HepG2 (cell line): ENCODE results near the gene PMS1. TPM values are rescaled to one million over a fixed set of nuclear protein-coding genes. Genes with fewer than 3 reads are reported as not detected.

Experiments used
- ATAC-seq: fragments of 200-7000 bp; cut with Tn5 transposase; 3 replicates; pipeline ENCODE4 v1.9.1; 2020; ENCODE audit warnings: mild to moderate bottlenecking, moderate library complexity
- BruUV-seq: library from RNA; stranded (reverse); fragments of 400-500 nt; replicated peaks from 2 replicates; lab custom pipeline; 2021; lab: Mats Ljungman, UMichigan
- CTCF ChIA-PET: fragments of 300-600 bp; formaldehyde crosslinking; extraction: SDS; loops from one replicate; lab custom pipeline; 2021; ENCODE audit warnings: low total read pairs, inconsistent platforms, low intra/inter-chr PET ratio; lab: Yijun Ruan, JAX
- POLR2A ChIA-PET: fragments of 350-600 bp; sonication (Branson Sonifier 250); formaldehyde crosslinking; loops from one replicate; lab custom pipeline; 2020; ENCODE audit warnings: antibody characterized with exemption, inconsistent platforms; lab: Yijun Ruan, JAX
- DNase-seq: peaks from one replicate; pipeline ENCODE4 v3.0.0-alpha.2; 2015; ENCODE audit warnings: low spot score
- FAIRE-seq: peaks from 3 replicates; lab custom pipeline; 2011; peaks lifted over from hg19 to GRCh38; lab: Jason Lieb, UNC
- H2AFZ ChIP-seq: one replicate; pipeline ENCODE4 v1.6.1; 2011; ENCODE audit warnings: low read length, inconsistent platforms
- H3K27ac ChIP-seq: fragments of 300-600 bp; 3 replicates; pipeline ENCODE4 v1.8.0; 2011; ENCODE audit warnings: mixed run types, mild to moderate bottlenecking, mixed read lengths, low read length, inconsistent platforms; ENCODE audit not compliant: insufficient read depth; ENCODE audit errors: extremely low read length
- H3K27me3 ChIP-seq, 2 experiments: fragments of 200-600 bp in 1 of 2; 2 replicates in 1 of 2; 3 replicates in 1 of 2; pipeline versions ENCODE4 v1.6.0 to v1.8.0; 2011; ENCODE audit warnings: low read length in 2 of 2, mild to moderate bottlenecking in 2 of 2, moderate library complexity in 2 of 2, inconsistent platforms in 1 of 2; ENCODE audit not compliant: insufficient read depth in 2 of 2, control insufficient read depth in 1 of 2
- H3K36me3 ChIP-seq, 2 experiments: fragments of 200-600 bp in 1 of 2; replicated peaks in 1 of 2; 2 replicates in 1 of 2; 3 replicates in 1 of 2; pipeline versions ENCODE4 v1.5.1 to v1.8.0; 2011; ENCODE audit warnings: low read length in 2 of 2, inconsistent platforms in 1 of 2; ENCODE audit not compliant: insufficient read depth in 2 of 2, control insufficient read depth in 1 of 2
- H3K4me1 ChIP-seq: 2 replicates; pipeline ENCODE4 v1.5.1; 2012; ENCODE audit warnings: low read length, inconsistent platforms; ENCODE audit not compliant: insufficient read depth
- H3K4me2 ChIP-seq: 2 replicates; pipeline ENCODE4 v1.6.0; 2011; ENCODE audit warnings: low read depth, low read length, inconsistent platforms
- H3K4me3 ChIP-seq, 3 experiments: fragments of 200-600 bp in 1 of 3; sonication (generic), shearing (Covaris generic) in 1 of 3; replicated peaks in 1 of 3; 2 replicates each; pipeline ENCODE4 v1.5.1; 2011 to 2016; ENCODE audit warnings: low read length in 3 of 3, inconsistent platforms in 2 of 3, low read depth in 2 of 3, mild to moderate bottlenecking in 2 of 3, control low read depth in 1 of 3, mixed read lengths in 1 of 3; ENCODE audit not compliant: insufficient read depth in 1 of 3
- H3K79me2 ChIP-seq: one replicate; pipeline ENCODE4 v1.6.1; 2011; ENCODE audit warnings: low read length, inconsistent platforms; ENCODE audit not compliant: insufficient read depth
- H3K9ac ChIP-seq: 2 replicates; pipeline ENCODE4 v1.6.0; 2011; ENCODE audit warnings: mild to moderate bottlenecking, low read depth, low read length, inconsistent platforms; ENCODE audit not compliant: insufficient read depth
- H3K9me3 ChIP-seq: 2 replicates; pipeline ENCODE4 v1.5.1; 2012; ENCODE audit warnings: mild to moderate bottlenecking, low read length
- H4K20me1 ChIP-seq: 2 replicates; pipeline ENCODE4 v1.6.0; 2011; ENCODE audit warnings: inconsistent platforms, mild to moderate bottlenecking, low read length, moderate library complexity; ENCODE audit not compliant: insufficient read depth
- ADNP ChIP-seq: sonication (generic); formaldehyde crosslinking; IDR thresholded peaks from 2 replicates; pipeline ENCODE4 v1.4.0; 2020; ENCODE audit warnings: missing genetic modification reagents
- DR1 ChIP-seq: sonication (generic); formaldehyde crosslinking; IDR thresholded peaks from 2 replicates; pipeline ENCODE4 v1.8.0; 2021; ENCODE audit warnings: mild to moderate bottlenecking, missing genetic modification reagents, inconsistent platforms
- KDM1A ChIP-seq: IDR thresholded peaks from 2 replicates; pipeline ENCODE4 v1.6.1; 2016; ENCODE audit warnings: missing compliant biosample characterization
- KMT2B ChIP-seq: IDR thresholded peaks from 2 replicates; pipeline ENCODE4 v1.6.1; 2016; ENCODE audit warnings: missing genetic modification reagents, missing compliant biosample characterization
- NFE2L2 ChIP-seq: fragments of 150-350 bp; IDR thresholded peaks from 2 replicates; pipeline ENCODE4 v1.6.1; 2014; ENCODE audit warnings: low read length
- PTBP1 ChIP-seq: fragments of 200-400 bp; formaldehyde crosslinking; IDR thresholded peaks from 2 replicates; pipeline ENCODE4 v1.6.1; 2018; ENCODE audit warnings: low read length, low read depth; ENCODE audit not compliant: poor library complexity, severe bottlenecking
- SRSF1 ChIP-seq: fragments of 200-400 bp; formaldehyde crosslinking; optimal IDR thresholded peaks from 2 replicates; pipeline ENCODE3; 2017; ENCODE audit warnings: mild to moderate bottlenecking, low read depth, low read length, moderate library complexity
- ZFP62 ChIP-seq: sonication (generic); formaldehyde crosslinking; IDR thresholded peaks from 2 replicates; pipeline ENCODE4 v1.4.0; 2020; ENCODE audit warnings: missing genetic modification reagents
- ZNF12 ChIP-seq: sonication (generic); formaldehyde crosslinking; IDR thresholded peaks from 2 replicates; pipeline ENCODE4 v1.5.0; 2020; ENCODE audit warnings: missing genetic modification reagents
- ZNF251 ChIP-seq: sonication (generic); formaldehyde crosslinking; IDR thresholded peaks from 2 replicates; pipeline ENCODE4 v1.9.0; 2021; ENCODE audit warnings: mild to moderate bottlenecking, missing genetic modification reagents
- ZNF263 ChIP-seq: sonication (generic); formaldehyde crosslinking; IDR thresholded peaks from 2 replicates; pipeline ENCODE4 v1.4.0; 2020; ENCODE audit warnings: missing genetic modification reagents
- ZNF468 ChIP-seq: sonication (generic); formaldehyde crosslinking; IDR thresholded peaks from 2 replicates; pipeline ENCODE4 v1.8.0; 2022; ENCODE audit warnings: mild to moderate bottlenecking, moderate library complexity, missing genetic modification reagents
- ZNF547 ChIP-seq: sonication (generic); formaldehyde crosslinking; IDR thresholded peaks from 2 replicates; pipeline ENCODE4 v1.5.1; 2020; ENCODE audit warnings: mild to moderate bottlenecking, missing genetic modification reagents
- ZNF614 ChIP-seq: IDR thresholded peaks from 2 replicates; pipeline ENCODE4 v1.6.1; 2018; ENCODE audit warnings: missing biosample characterization, missing genetic modification reagents, inconsistent platforms, borderline replicate concordance
- ZNF616 ChIP-seq: sonication (generic); formaldehyde crosslinking; IDR thresholded peaks from 2 replicates; pipeline ENCODE4 v1.5.0; 2020; ENCODE audit warnings: low read depth, mild to moderate bottlenecking, missing genetic modification reagents
- ZNF841 ChIP-seq: sonication (generic); formaldehyde crosslinking; IDR thresholded peaks from 2 replicates; pipeline ENCODE4 v1.8.1; 2023; ENCODE audit warnings: missing genetic modification reagents, borderline replicate concordance
- WGBS: methylation state at CpG from one replicate; pipeline ENCODE4 v1.1.6; 2017; ENCODE audit warnings: low lambda C conversion rate; 5-methylcytosine and 5-hydroxymethylcytosine counted together
- in situ Hi-C: cut with HindIII; loops from 2 replicates; pipeline ENCODE4 v1.10.0; 2017; ENCODE audit warnings: low pct_unique_long_range_greater_than_20kb; ENCODE audit not compliant: extremely low pct_ligation_motif_present
- intact Hi-C: fragments of 100-400 bp; cut with micrococcal nuclease; formaldehyde crosslinking; loops from one replicate; pipeline ENCODE4 v1.10.0; 2022; ENCODE audit not compliant: unreplicated experiment
- polyA plus RNA-seq, 8 experiments: library from polyadenylated mRNA; depleted of rRNA in 3 of 8; stranded (reverse) in 7 of 8; unstranded in 1 of 8; fragments of >200 nt; fragmentation: Illumina TruSeq in 4 of 8; extraction: Trizol in 4 of 8; gene quantifications; 2 replicates each; pipeline versions ENCODE4 v1.2.1 to v1.2.3, GENCODE V29; 2011 to 2016; ENCODE audit warnings: low read depth in 4 of 8, missing spikeins in 1 of 8, mixed read lengths in 1 of 8; ENCODE audit not compliant: insufficient read depth in 1 of 8
- total RNA-seq, 5 experiments: library from RNA; depleted of rRNA; stranded (reverse); fragments of >200 nt; fragmentation: Illumina TruSeq; extraction: Trizol; gene quantifications; 2 replicates each; pipeline ENCODE4 v1.2.3, GENCODE V29; 2016; ENCODE audit warnings: low read depth in 1 of 5
- TF ChIP-seq, protein P1 (sequence below): sonication (generic); formaldehyde crosslinking; IDR thresholded peaks from 2 replicates; pipeline ENCODE4 v1.5.0; 2020; ENCODE audit warnings: missing genetic modification reagents
- TF ChIP-seq, protein P2 (sequence below): IDR thresholded peaks from 2 replicates; pipeline ENCODE4 v1.6.1; 2016; ENCODE audit warnings: missing biosample characterization, missing genetic modification reagents, low read depth

The PMS1 gene
- total and polyA plus RNA-seq, 2 of the 13 experiments (the other 11 are each of a cell fraction or from before 2014, with no cell fraction given), result 14.6 to 39.9 TPM

DNA sequence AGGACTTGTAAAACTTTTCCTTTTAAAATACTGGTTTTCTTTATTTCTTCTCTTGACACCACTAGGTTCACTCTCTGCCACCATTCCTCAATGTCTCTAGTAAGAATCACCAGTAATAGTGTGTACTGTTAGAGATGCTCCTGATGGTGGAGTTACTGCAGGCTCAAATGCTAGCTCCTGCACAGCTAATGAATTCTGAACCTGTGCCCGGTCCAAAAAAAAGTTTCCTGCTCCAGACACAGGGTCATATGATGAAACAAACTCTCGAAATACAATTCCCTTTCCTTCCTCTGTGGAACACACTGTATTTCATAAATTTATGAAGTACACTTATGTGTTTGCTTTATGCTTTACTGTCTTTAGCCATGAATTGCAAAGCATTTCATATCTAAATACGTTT lies 19.2 kb downstream of the PMS1 start:
- FAIRE-seq (no peak), ATAC-seq (no peak), DNase-seq (no peak)
- in situ Hi-C loops, result loop anchor here (10.0 kb wide), 1 partner anchor 261 kb away; the partner anchor contains the start of gene MSTN
- no peaks in the 10 kb centered on the region for H3K4me1 ChIP-seq
- H4K20me1 ChIP-seq, result no peaks in the 10 kb centered on the region
- BruUV-seq, result no TSS peak
- TF ChIP-seq ZNF12 (no peak), KMT2B (no peak), ADNP (no peak), NFE2L2 (no peak), DR1 (CRISPR knock-in tag) (no peak), ZNF616 (CRISPR knock-in tag) (no peak), ZNF468 (CRISPR knock-in tag) (no peak)
- H3K36me3 ChIP-seq, result peaks cover 12 to 47% of the 10 kb centered on the region in 2 experiments
- no peak overlapping the region for H3K4me2 ChIP-seq
- H3K9ac ChIP-seq, result no peak overlapping the region
- ChIA-PET CTCF (no interaction called here), POLR2A (interaction anchor here (1.5 kb wide), 1 partner anchor 19 kb away, joined by 3 read pairs; the partner anchor contains the start of genes ORMDL1 and PMS1)
- H3K27me3 ChIP-seq, result no peaks in the 10 kb centered on the region
- intact Hi-C loops, result no loop called here
- H3K79me2 ChIP-seq, result peaks cover 4% of the 10 kb centered on the region
- no peak overlapping the region for H3K4me3 ChIP-seq
- WGBS, result 97% methylated on average over 3 of the region's 3 CpGs
- no peak overlapping the region for H3K27ac ChIP-seq
- H3K9me3 ChIP-seq, result no peaks in the 10 kb centered on the region
- no peak overlapping the region for H2AFZ ChIP-seq

DNA sequence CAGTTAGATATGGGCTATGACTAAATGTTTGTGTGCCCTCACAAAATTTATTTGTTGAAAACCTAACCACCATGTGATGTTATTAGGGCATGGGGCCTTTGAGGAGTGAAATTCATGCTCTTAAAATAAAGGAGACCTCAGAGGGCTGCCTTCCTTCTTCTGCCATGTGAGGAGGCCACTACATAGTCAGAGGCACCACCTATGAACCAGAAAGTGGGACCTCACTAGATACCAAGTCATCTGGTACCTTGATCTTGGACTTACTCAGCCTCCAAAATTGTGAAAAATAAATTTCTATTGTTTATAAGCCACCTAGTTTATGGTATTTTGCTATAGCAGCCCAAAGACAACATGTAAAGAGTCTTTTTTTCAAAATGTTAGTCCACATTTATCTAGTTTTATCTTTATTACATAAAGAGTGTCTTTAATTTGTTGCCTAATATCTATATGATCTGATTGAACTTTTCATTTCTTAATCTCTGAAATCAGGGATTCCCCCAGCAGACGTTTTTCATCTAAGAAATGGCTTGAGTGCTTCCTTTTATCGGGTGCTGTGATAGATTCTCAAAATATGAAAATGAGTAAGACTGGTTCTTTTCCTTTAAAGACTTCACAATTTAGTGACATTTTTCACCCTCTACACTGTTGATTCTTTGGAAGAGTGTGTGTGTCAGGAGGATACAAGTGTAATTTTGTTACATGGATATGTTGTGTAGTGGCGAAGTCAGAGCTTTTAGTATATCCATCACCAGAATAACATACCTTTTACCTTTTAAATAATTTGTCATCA lies 34.2 kb downstream of the PMS1 start:
- ATAC-seq (no peak), DNase-seq (no peak), FAIRE-seq (no peak)
- no TSS peak for BruUV-seq
- Histone ChIP-seq H3K4me2 (no peak overlapping the region), H3K9ac (no peak overlapping the region), H3K9me3 (no peaks in the 10 kb centered on the region), H3K4me1 (no peaks in the 10 kb centered on the region), H3K36me3 (peaks cover 2 to 43% of the 10 kb centered on the region in 2 experiments), H2AFZ (no peak overlapping the region), H3K79me2 (no peaks in the 10 kb centered on the region), H4K20me1 (no peaks in the 10 kb centered on the region), H3K27ac (no peak overlapping the region), H3K27me3 (no peaks in the 10 kb centered on the region), H3K4me3 (no peak overlapping the region)
- intact Hi-C loops (no loop called here), in situ Hi-C loops (no loop called here)
- POLR2A ChIA-PET, result no interaction called here
- 93% methylated on average over 3 of the region's 3 CpGs for WGBS
- CTCF ChIA-PET, result no interaction called here
- TF ChIP-seq, protein P1, sequence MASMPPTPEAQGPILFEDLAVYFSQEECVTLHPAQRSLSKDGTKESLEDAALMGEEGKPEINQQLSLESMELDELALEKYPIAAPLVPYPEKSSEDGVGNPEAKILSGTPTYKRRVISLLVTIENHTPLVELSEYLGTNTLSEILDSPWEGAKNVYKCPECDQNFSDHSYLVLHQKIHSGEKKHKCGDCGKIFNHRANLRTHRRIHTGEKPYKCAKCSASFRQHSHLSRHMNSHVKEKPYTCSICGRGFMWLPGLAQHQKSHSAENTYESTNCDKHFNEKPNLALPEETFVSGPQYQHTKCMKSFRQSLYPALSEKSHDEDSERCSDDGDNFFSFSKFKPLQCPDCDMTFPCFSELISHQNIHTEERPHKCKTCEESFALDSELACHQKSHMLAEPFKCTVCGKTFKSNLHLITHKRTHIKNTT (CRISPR knock-in tag), result no peak
- TF ChIP-seq ZFP62 (CRISPR knock-in tag) (no peak), ZNF841 (CRISPR knock-in tag) (no peak), PTBP1 (no peak), SRSF1 (no peak), ZNF614 (no peak), ZNF263 (CRISPR knock-in tag) (no peak), ZNF547 (no peak), KDM1A (CRISPR knock-in tag) (no peak), ZNF251 (CRISPR knock-in tag) (no peak)
- TF ChIP-seq, protein P2, sequence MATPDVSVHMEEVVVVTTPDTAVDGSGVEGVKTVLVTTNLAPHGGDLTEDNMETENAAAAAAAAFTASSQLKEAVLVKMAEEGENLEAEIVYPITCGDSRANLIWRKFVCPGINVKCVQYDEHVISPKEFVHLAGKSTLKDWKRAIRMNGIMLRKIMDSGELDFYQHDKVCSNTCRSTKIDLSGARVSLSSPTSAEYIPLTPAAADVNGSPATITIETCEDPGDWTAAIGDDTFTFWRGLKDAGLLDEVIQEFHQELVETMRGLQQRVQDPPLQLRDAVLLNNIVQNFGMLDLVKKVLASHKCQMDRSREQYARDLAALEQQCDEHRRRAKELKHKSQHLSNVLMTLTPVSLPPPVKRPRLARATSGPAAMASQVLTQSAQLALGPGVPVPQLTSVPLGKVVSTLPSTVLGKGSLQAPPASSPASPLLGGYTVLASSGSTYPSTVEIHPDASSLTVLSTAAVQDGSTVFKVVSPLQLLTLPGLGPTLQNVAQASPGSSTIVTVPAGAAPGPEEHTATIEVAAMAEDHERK (CRISPR knock-in tag), result no peak
